Epithelial cell of proximal tubule (primary cell): ENCODE measurements around the gene SH3PXD2B. TPM values are rescaled to one million over a fixed set of nuclear protein-coding genes. Genes with fewer than 3 reads are reported as not detected.

ENCODE experiments used
- DNase-seq: peaks from one replicate; pipeline ENCODE4 v3.0.0-alpha.2; 2011; ENCODE audit warnings: low read depth
- H3K4me3 ChIP-seq: 2 replicates; pipeline ENCODE4 v1.5.1; 2011; ENCODE audit warnings: low read depth, mild to moderate bottlenecking, low read length
- CTCF ChIP-seq: conservative IDR thresholded peaks from 2 replicates; pipeline ENCODE4 v1.5.1; 2012; ENCODE audit warnings: low read depth, mild to moderate bottlenecking, low read length
- total RNA-seq: library from RNA; depleted of rRNA; stranded (reverse); fragments of >200 nt; gene quantifications from 2 replicates; pipeline ENCODE4 v1.2.3, GENCODE V29; 2015

Gene SH3PXD2B
- total RNA-seq, 1 donor from 2014 or later: 23.7 TPM

GRCh38 chr5:172444110-172444510 is 10.2 kb downstream of the SH3PXD2B start:
- TF ChIP-seq CTCF: no peak
- no peak for DNase-seq
- no peak overlapping the region for H3K4me3 ChIP-seq

GRCh38 chr5:172443441-172444109 is 10.8 kb downstream of the SH3PXD2B start:
- peak; percentile 66 for DNase-seq
- no peak for TF ChIP-seq CTCF
- no peak overlapping the region for H3K4me3 ChIP-seq

DNA sequence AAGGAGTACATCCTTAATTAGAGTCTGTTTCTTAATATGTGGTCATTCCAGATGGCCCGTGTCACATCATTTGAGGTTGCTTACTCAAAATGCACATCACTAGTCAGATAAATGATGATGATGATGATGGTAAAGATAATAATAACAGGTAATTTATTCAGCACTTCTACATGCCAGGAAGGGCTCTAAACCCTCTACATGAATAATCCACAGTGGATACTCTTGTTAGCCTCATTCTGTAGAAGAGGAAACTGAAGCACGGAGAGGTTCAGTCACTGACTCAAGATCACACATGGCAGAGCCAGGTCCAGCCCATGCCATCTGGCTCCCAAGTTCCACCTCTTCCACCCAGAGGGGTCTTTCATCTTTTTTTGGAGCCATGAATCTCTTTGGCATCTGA is 11.7 kb downstream of the SH3PXD2B start:
- DNase-seq: no peak
- TF ChIP-seq CTCF: no peak
- no peak overlapping the region for H3K4me3 ChIP-seq

DNA sequence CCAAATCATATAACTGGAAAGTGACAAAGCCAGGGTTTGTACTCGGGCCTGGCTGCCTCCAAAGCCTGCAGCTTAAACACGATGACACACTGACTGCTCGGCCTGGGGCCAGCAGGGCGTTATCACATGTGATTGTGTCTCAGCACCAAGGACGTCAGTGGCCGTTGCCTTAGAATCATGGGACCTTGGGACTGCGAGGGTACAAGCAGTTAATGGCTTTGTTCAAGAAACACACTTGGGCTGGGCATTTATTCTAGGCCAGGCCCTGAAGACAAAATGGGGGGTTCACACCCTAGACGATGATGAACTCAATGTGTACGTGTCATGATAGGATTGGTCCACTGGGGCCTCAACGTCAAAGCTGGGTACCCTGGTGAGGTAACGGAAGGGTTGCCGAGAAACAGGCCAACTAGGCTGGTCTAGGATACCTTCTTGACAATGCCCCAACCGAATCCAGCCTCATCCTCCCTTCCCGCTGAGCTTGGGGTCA is 13.0 kb downstream of the SH3PXD2B start:
- TF ChIP-seq CTCF: no peak
- no peak overlapping the region for H3K4me3 ChIP-seq
- no peak for DNase-seq

DNA sequence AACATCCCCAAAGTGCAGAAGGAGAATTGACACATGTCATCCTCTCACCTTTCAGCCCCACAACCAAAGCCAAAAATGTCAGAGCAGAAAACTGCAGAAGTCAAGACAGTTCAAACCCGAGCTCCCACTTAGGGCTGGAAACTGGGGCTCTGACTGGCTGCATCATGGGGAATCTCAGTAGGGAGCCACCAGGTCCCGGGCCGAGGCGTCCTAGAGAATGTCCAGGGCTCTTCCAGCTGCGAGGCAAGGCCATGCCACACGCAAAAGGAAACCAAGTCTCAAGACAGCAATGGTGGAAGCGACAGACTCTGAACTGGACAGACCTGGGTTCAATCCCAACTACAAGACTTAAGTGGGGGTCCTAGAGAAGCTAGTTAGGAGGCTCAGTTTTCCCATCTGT is 13.8 kb downstream of the SH3PXD2B start:
- no peak overlapping the region for H3K4me3 ChIP-seq
- DNase-seq: no peak
- no peak for TF ChIP-seq CTCF

GRCh38 chr5:172439785-172440477 is 14.4 kb downstream of the SH3PXD2B start:
- no peak for DNase-seq
- TF ChIP-seq CTCF: no peak
- no peak overlapping the region for H3K4me3 ChIP-seq

DNA sequence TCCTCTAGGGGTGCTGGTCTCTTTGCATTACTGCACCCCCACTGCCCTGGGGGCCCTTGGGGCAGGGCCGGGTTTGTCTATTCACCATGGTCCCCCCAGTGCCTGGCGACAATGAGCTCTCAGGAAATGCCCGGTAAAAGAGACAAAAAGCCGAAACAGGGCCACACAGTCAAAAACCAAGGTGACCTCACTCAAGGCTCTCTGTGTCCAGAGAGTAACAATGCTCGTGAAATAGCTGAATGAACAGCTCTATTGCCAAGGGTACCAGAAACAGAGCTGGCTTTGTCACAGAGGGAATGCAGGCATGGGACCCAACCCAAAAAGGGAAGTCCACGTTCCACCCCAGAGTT is 16.0 kb downstream of the SH3PXD2B start:
- no peak overlapping the region for H3K4me3 ChIP-seq
- no peak for TF ChIP-seq CTCF
- DNase-seq: no peak
